Gastroesophageal sphincter (tissue), 4 donors: ENCODE data around the gene KATNAL1. TPM values are rescaled to one million over a fixed set of nuclear protein-coding genes. Genes with fewer than 3 reads are reported as not detected.

Source experiments
- ATAC-seq: fragments of 150-250 bp; one replicate; pipeline ENCODE4 v1.9.1; 2016; ENCODE audit warnings: mild to moderate bottlenecking, moderate library complexity
- H3K27ac ChIP-seq, 4 donors: fragments of 200-600 bp; sonication (generic) in 3 of 4; 1 replicate in 3 of 4; 2 replicates in 1 of 4; pipeline ENCODE4 v1.5.1; 2016 to 2019
- H3K27me3 ChIP-seq: fragments of 200-600 bp; sonication (generic); one replicate; pipeline ENCODE4 v1.5.1; 2019
- H3K36me3 ChIP-seq, 2 donors: fragments of 200-600 bp; sonication (generic); one replicate each; pipeline ENCODE4 v1.5.1; 2019; ENCODE audit warnings: control low read depth in 1 of 2
- H3K4me1 ChIP-seq, 3 donors: fragments of 200-600 bp; sonication (generic); 1 replicate in 2 of 3; 2 replicates in 1 of 3; pipeline ENCODE4 v1.5.1; 2016 to 2019; ENCODE audit warnings: control low read depth in 2 of 3
- H3K4me3 ChIP-seq, 2 donors: fragments of 200-600 bp; sonication (generic); one replicate each; pipeline ENCODE4 v1.5.1; 2019; ENCODE audit warnings: mild to moderate bottlenecking in 1 of 2, moderate library complexity in 1 of 2
- H3K9me3 ChIP-seq, 3 donors: fragments of 200-600 bp; sonication (generic); one replicate each; pipeline ENCODE4 v1.5.1; 2017 to 2019; ENCODE audit warnings: control low read depth in 2 of 3
- EP300 ChIP-seq: sonication (generic); formaldehyde crosslinking; IDR thresholded peaks from one replicate; pipeline ENCODE4 v1.6.1; 2017; ENCODE audit warnings: antibody characterized with exemption, mild to moderate bottlenecking
- POLR2A ChIP-seq, 2 donors: fragments of 450-650 bp; IDR thresholded peaks; one replicate each; pipeline ENCODE4 v1.6.1; 2017; ENCODE audit warnings: antibody characterized with exemption in 2 of 2, mild to moderate bottlenecking in 2 of 2, moderate library complexity in 1 of 2
- POLR2AphosphoS5 ChIP-seq: sonication (generic); formaldehyde crosslinking; IDR thresholded peaks from one replicate; pipeline ENCODE4 v1.6.1; 2017; ENCODE audit warnings: antibody characterized with exemption
- WGBS, 2 donors: methylation state at CpG; one replicate each; pipeline ENCODE4 v1.1.5; 2018; ENCODE audit warnings: low coverage in 1 of 2; 5-methylcytosine and 5-hydroxymethylcytosine counted together
- total RNA-seq, 4 donors: library from RNA; depleted of rRNA; stranded (reverse); fragments of >200 nt; gene quantifications; one replicate each; pipeline ENCODE4 v1.1.0, GENCODE V29; 2016
- TF ChIP-seq, protein P1 (sequence below), 4 experiments: fragments of 200-600 bp in 2 of 4; fragments of 450-650 bp in 2 of 4; sonication (generic) in 1 of 4; IDR thresholded peaks; one replicate each; pipeline ENCODE4 v1.5.1; 2017 to 2019; ENCODE audit warnings: antibody characterized with exemption in 4 of 4, mild to moderate bottlenecking in 2 of 4, moderate library complexity in 2 of 4

Gene KATNAL1
- total RNA-seq, 4 donors from 2014 or later, result 29.5 to 55.0 (median 42.9) TPM

DNA sequence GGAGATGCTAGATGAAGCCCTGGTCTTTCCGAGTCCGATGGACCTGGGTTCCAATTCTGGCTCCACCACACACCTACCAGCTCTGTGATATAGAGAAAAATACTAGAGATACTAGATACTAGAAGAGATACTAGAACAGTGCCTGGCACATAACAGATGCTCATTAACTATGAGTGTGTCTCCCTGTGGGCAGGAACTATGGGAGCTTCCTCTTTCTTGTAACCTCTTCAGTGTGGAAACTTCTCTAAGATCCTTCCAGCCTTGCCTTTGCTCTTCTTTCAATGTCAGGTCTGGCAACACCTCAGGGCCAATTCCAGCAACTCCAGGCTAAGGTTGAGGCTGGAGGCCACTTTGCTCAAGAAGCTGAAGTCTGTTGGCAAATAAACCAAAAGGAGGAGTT is 143.9 kb downstream of the KATNAL1 start:
- WGBS, 2 donors, result 100% methylated on average over 2 of the region's 2 CpGs; no CpG with 5 or more reads in 1 of the 2 donors
- no peak for ATAC-seq
- Histone ChIP-seq H3K36me3 (no peaks in the 10 kb centered on the region), H3K27ac (no peak overlapping the region), H3K4me3 (no peak overlapping the region), H3K4me1 (no peaks in the 10 kb centered on the region), H3K27me3 (no peaks in the 10 kb centered on the region), H3K9me3 (no peaks in the 10 kb centered on the region)
- TF ChIP-seq, protein P1, sequence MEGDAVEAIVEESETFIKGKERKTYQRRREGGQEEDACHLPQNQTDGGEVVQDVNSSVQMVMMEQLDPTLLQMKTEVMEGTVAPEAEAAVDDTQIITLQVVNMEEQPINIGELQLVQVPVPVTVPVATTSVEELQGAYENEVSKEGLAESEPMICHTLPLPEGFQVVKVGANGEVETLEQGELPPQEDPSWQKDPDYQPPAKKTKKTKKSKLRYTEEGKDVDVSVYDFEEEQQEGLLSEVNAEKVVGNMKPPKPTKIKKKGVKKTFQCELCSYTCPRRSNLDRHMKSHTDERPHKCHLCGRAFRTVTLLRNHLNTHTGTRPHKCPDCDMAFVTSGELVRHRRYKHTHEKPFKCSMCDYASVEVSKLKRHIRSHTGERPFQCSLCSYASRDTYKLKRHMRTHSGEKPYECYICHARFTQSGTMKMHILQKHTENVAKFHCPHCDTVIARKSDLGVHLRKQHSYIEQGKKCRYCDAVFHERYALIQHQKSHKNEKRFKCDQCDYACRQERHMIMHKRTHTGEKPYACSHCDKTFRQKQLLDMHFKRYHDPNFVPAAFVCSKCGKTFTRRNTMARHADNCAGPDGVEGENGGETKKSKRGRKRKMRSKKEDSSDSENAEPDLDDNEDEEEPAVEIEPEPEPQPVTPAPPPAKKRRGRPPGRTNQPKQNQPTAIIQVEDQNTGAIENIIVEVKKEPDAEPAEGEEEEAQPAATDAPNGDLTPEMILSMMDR (IDR thresholded peaks at IDR 0.05), result no peak
- TF ChIP-seq POLR2A (IDR thresholded peaks at IDR 0.05), result no peak
- no peak for TF ChIP-seq EP300
- no peak for TF ChIP-seq POLR2AphosphoS5

DNA sequence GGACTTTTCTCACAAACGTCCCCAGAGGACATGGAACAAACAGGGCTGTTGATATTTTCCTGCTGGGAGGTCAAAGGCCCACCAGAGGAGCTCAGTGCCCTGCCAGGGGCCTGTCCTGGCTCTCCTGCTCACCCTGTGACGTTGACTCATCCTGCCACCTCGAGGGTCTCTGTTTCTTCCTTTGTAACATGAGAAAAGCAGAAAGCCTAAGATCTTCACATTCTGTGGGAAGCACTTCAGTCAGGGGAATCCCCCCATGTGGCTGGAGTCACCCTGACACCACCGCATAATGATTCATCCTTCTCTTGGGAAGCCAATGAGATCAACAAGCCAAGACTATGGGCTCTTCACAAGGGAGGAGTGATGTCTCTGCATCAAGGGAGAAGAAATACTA is 147.9 kb downstream of the KATNAL1 start:
- WGBS, 2 donors, result 20 to 43% methylated on average over 1 to 2 of the region's 4 CpGs
- Histone ChIP-seq H3K4me1 (no peaks in the 10 kb centered on the region), H3K27ac (no peak overlapping the region), H3K4me3 (no peak overlapping the region), H3K9me3 (no peaks in the 10 kb centered on the region), H3K27me3 (peaks cover 5% of the 10 kb centered on the region), H3K36me3 (no peaks in the 10 kb centered on the region)
- ATAC-seq, result no peak
- TF ChIP-seq, protein P1 (IDR thresholded peaks at IDR 0.05), result no peak
- TF ChIP-seq EP300 (no peak), POLR2AphosphoS5 (no peak), POLR2A (IDR thresholded peaks at IDR 0.05) (no peak)

DNA sequence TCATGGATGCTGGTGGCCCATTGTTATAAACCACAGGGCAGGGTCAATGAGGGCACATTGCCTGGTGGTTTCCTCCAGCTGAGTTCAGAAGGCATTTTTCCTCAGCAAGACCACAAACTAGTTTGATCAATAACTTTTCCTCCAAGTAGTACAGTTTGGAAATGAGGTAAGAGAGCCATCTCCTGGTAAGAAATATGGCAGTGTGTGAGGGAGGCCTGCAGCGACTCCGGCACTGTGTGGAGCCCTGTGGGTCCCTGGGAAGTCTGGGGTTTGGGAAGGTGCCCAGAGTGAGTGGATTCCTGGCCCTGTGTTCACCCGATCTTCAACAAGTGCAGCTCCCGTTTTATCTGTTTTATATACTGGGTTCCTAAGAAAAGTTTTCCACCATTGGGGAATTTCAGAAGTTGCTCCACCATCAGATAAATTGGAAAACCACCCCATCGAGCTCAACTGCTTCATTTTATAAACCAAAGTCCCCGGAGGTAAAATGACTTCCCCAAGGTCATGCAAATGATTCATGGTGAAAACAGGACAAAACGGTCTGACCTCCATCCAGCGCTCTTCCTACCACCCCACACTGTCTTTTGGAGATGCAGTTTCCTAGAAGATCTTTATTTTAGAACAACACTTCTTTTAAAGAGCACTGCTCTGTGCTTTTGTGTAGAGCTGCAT is 148.4 kb downstream of the KATNAL1 start:
- H3K4me1 ChIP-seq, result no peaks in the 10 kb centered on the region
- no peaks in the 10 kb centered on the region for H3K36me3 ChIP-seq
- no peak overlapping the region for H3K27ac ChIP-seq
- 80 to 82% methylated on average over 3 to 6 of the region's 8 CpGs for WGBS, 2 donors
- no peaks in the 10 kb centered on the region for H3K9me3 ChIP-seq
- TF ChIP-seq, protein P1 (IDR thresholded peaks at IDR 0.05), result peak in 2 of 4 experiments; percentile 20 to 50
- no peak for TF ChIP-seq POLR2A (IDR thresholded peaks at IDR 0.05)
- H3K27me3 ChIP-seq, result peaks cover 5% of the 10 kb centered on the region
- peak; percentile 39 for ATAC-seq
- H3K4me3 ChIP-seq, result no peak overlapping the region

DNA sequence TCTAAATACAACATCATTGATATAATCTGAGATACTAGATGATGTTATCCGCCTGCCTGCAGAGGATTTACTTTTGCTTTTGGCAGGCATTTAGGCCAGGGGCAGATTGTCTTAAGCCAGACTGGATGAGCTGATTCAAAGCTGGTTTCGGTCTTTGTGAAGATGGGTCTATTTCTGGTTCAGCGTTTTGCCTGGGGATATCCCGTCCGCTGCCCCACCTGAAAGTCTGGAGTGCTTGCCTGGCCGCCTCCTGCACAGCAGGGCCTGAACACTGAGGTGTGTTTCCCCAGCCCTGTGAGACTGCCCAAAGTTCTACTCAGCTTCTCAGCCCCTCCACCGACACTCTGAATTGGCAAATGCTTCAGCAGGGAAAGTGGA is 149.7 kb downstream of the KATNAL1 start:
- no peak for ATAC-seq
- Histone ChIP-seq H3K27ac (no peak overlapping the region), H3K4me3 (no peak overlapping the region), H3K36me3 (no peaks in the 10 kb centered on the region), H3K9me3 (no peaks in the 10 kb centered on the region), H3K4me1 (no peaks in the 10 kb centered on the region), H3K27me3 (peaks cover 5% of the 10 kb centered on the region)
- TF ChIP-seq POLR2AphosphoS5 (no peak), POLR2A (IDR thresholded peaks at IDR 0.05) (no peak), EP300 (no peak)
- TF ChIP-seq, protein P1 (IDR thresholded peaks at IDR 0.05), result no peak
- WGBS, 2 donors, result 89 to 92% methylated on average over 4 to 5 of the region's 7 CpGs

DNA sequence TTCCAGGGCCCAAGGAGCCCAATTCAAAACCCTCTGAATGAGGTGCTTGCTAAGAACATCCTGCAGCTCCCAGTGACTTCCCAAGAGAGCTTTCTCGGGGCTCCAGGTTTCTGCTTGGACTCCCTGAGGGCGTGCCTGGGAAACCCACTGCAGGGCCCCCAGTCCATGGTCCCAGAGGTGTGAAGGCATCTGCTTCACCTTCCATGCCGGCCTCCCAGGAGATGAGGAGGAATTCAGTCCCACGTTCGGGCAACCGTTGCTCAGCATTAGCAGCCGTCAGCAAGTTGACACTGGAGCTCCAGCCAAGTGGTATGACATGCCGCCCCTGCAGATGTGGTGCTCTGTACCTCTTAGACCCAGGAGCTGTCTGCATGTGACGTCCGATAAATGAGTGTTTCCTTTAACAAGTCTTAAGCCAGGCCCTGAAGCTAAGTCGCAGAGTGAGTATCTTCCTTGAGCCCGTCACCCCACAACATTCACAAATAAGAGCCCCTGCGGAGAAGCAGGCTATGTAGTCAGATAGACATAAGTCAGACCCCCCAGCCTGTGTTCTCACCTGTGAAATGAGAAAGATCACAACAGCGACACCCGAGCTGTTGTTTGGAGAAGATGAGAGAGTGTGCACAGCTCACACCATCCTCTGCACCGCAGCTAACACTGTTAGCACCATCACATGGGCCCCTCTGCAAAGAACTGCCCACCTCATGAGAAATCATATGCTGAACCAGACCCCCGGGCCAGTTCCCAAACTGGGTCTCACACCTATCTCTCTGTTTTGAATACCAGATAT is 150.3 kb downstream of the KATNAL1 start:
- Histone ChIP-seq H3K27me3 (peaks cover 5% of the 10 kb centered on the region), H3K9me3 (no peaks in the 10 kb centered on the region), H3K4me1 (no peaks in the 10 kb centered on the region), H3K4me3 (no peak overlapping the region), H3K27ac (no peak overlapping the region), H3K36me3 (no peaks in the 10 kb centered on the region)
- 80 to 86% methylated on average over 1 to 2 of the region's 17 CpGs for WGBS, 2 donors
- TF ChIP-seq POLR2A (IDR thresholded peaks at IDR 0.05), result no peak
- TF ChIP-seq EP300, result no peak
- TF ChIP-seq, protein P1 (IDR thresholded peaks at IDR 0.05), result no peak
- no peak for TF ChIP-seq POLR2AphosphoS5
- ATAC-seq, result no peak
